ENCODE results near the gene GTF2E1.

GRCh38 chr3:120801484-120801883 lies 58.9 kb downstream of the GTF2E1 start:
- TF ChIP-seq CTCF (IDR thresholded peaks at IDR 0.05; ENCODE audit: low read depth, low read length) (no peak), POLR2A (IDR thresholded peaks at IDR 0.05; ENCODE audit: extremely low read depth, insufficient read length) (no peak)

Data from NB4 (cell line).